SH-SY5Y (cell line): Measurements from ENCODE around the gene KIR2DL3.

Source experiments
- GATA2 ChIP-seq: IDR thresholded peaks from 2 replicates; pipeline ENCODE4 v1.6.1; 2011; ENCODE audit warnings: mild to moderate bottlenecking, low read depth, low read length
- GATA3 ChIP-seq: IDR thresholded peaks from 2 replicates; pipeline ENCODE4 v1.6.1; 2011; ENCODE audit warnings: low read depth, mild to moderate bottlenecking, low read length, moderate library complexity

GRCh38 chr19:54704928-54705327, 33.4 kb upstream of the KIR2DL3 start:
- no peak for TF ChIP-seq GATA2
- TF ChIP-seq GATA3, result no peak
